SK-N-DZ (cell line): Measurements from ENCODE around the gene MYBBP1A.
A peak's percentile ranks its signal among the peaks of the same experiment; 100 is the strongest.

Experiments
- DNase-seq: peaks from one replicate; pipeline ENCODE4 v3.0.0-alpha.2; 2015; ENCODE audit warnings: low spot score

Gene MYBBP1A

GRCh38 chr17:4505187-4505586 is 50.0 kb downstream of the MYBBP1A start:
- no peak for DNase-seq

DNA sequence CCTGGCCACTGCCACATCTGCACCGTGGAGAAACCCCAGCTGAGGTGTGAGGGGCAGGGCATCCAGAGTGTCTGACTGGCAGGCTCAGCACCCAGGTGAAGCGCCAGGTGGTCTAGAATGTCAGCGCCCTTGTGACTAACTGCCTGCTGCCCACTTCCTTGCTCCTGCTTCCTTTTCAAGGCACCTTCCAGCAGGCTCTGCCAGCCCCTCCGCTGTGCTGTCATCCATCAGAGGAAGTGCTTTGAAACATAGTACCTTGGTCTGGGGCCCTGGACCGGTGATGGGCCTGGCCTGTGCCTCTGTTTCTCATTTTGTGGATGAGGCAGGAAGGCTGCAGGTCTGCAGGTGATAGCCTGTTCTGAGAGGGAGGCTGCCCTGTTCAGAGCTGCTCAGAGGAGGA is 51.0 kb downstream of the MYBBP1A start:
- DNase-seq, result no peak

DNA sequence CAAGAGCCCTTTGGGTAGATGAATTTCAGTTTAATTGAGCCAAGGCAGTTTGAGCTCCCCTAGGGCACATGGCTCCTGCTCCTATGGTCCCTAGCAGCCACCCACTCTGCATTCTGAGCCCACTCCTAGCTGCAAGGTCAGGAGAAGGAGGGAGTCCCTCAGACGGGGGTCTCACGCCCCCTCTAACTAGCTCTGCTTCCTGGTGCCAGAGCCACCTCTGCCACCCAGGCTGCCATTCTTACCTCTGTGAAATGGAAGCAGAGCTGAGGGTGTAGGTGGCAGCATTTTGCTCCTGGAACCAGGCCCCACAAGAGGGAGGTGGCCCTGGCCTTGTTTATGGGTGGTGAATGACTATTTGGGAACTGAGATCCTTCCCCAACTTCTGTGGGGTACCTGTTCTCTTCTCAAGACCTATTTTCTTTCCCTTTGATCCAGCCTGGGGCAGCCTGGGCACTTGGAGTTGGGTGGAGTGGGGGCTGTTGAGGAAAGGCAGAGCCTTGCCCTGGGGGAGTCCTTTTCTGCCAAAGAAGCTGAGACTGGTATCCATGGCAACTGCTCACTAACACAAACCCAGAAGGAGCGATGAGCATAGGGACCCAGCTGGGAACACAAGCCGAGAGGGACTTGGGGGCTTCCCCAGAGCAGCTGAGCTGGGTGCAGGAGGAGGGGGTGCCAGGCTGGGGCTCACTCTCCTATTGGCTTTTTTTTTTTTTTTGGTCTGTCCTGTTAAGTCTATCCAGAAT is 51.7 kb downstream of the MYBBP1A start:
- DNase-seq, result no peak

- no peak for DNase-seq
Measured at GRCh38 chr17:4502466-4503154, 52.6 kb downstream of the MYBBP1A start.

DNA sequence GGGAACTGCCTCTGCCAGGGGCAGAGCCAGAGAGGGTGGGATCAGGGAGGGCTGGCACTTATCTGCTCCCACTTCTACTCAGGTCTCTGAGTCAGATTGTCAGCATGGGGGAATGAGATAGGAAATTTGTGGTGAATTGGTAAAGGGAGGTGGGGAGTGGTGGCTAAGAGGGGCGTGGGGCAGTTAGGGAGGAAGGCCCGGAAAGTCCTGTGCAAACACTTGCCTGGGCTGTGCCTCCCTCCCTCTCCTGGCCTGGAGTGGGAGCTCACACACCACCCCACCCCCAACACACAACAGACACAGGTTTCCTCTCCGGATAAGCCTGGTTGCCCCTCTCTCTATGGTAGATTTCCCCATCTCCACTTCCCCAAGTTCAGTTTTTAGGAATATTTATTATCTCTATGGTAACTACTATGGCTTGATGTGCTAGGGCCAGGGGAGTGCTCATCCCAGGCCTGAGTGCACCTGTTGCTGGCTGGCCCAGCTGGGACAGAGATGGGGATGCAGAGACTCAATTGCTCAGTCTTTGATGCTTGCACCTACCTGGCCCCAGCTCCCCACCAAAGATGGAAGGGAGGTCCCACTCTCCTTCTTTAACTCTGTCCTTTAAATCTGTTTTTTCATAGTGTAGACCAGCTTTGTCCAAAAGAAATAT is 53.8 kb downstream of the MYBBP1A start:
- no peak for DNase-seq

- no peak for DNase-seq
Measured at GRCh38 chr17:4500191-4500571, 55.0 kb downstream of the MYBBP1A start.

- DNase-seq, result no peak
Measured at GRCh38 chr17:4499431-4500190, 55.6 kb downstream of the MYBBP1A start.

DNA sequence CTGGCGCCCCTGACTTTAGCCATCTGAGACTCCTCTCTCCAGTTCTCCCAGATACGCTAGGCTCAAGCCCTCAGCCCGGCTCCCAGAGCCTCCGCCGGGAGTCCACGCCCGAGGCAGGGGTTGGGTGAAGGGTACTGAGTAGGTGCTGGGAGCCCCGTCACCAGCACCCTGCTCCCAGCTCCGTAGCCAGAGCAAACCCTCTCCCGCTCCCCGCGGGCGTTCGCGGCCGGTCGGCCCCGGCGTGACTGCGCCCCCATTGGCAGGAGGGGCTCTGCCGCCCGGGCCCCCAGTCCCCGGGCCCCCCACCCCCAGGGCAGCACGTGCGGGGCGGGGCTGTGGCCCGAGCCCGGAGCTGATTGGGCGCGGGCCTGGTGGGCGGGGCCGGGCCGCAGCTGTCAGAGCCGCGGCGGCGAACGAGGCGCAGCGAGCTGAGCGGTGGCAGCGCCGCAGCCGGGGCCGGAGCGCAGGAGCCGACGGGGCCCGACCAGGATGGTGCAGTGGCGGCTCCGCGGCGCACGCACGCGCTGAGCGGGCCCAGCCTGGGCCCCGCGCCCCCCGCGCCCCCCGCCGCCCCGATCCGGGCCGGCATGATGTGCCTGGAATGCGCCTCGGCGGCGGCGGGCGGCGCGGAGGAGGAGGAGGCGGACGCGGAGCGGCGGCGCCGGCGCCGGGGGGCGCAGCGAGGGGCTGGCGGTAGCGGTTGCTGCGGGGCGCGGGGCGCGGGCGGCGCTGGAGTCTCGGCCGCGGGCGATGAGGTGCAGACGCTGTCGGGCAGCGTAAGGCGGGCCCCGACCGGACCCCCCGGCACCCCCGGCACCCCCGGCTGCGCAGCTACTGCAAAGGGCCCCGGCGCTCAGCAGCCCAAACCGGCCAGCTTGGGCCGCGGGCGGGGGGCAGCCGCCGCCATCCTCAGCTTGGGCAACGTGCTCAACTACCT is 56.5 kb downstream of the MYBBP1A start, which contains the start of gene SPNS2:
Gene SPNS2, plus strand, starts transcription at position 421 of the 937 bp plus-strand sequence. Its CDS starts 167 bp downstream, at position 588.
- DNase-seq, result peak; percentile 46

DNA sequence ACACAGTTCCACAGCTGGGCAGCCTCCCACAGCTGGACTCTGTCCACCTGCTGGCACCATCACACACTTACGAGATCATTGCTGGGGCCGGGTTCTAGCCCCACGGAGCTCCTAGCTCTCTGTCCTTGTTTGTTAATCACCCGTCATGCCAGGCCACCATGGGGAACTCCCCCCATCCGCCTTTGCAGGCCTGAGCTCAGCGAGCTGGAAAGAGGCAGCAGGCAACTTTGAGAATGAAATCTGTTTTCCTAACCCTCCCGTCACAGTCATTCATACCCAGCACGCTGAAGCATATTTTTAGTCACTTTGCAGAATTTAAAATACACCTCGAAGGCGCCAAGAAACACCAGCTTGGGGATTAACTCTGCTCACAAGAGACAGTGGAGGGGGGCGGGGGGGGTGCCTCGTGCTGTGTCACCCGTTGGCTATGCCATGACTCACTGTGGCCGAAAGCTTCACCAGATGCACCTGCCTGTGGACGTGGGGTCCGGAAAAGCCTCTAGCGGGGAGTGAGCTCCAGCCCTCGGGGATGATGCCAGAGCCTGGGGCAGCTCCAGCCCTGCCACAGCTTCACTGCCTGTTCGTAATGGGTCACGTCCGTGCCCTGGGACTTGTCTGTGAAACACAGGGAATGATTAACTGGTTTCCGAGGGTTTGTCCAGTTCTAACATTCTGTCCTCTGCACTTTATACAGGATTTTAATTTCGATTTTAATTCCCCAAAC is 57.9 kb downstream of the MYBBP1A start:
- no peak for DNase-seq

DNA sequence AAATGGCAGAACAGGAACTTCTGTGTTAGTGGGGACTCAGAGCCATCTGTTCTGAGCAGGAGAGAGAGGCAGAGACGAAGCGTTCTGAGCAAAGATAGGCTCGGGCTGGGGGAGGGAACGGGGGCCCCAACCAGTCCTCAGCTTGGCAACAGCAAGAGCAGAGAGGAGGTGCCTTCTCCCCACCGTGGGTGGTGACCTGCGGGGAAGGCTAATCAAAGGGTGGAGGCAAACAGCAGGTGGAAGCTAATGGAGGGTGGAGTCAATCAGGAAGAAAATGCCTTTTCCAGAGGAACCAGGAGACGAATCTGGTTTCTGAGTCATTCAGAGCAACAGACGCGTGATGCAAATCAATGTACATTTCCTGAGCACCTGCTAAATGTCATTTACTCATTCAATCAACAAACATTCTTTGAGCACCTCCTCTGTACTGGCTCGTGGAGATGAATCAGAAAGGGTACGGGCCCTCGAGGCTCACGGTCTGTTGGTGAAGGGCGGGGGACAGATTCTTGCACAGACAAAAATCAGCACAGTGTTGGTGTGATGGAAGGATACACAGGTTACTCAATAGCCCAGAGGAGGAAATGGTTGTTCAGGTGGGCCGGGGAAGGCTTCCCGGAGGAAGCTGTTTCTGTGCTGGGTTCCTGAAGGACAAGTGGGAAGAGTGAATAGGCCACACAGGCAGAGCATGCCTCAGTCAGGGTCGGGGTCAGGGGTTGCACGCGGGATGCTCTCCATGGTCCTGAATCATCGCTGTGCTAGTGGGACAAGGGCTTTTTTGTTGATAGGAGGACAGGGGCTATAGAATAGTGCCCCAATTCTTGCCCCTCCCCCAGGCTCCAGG is 62.2 kb downstream of the MYBBP1A start:
- no peak for DNase-seq

- no peak for DNase-seq
Measured at GRCh38 chr17:4490637-4491061, 64.5 kb downstream of the MYBBP1A start.

DNA sequence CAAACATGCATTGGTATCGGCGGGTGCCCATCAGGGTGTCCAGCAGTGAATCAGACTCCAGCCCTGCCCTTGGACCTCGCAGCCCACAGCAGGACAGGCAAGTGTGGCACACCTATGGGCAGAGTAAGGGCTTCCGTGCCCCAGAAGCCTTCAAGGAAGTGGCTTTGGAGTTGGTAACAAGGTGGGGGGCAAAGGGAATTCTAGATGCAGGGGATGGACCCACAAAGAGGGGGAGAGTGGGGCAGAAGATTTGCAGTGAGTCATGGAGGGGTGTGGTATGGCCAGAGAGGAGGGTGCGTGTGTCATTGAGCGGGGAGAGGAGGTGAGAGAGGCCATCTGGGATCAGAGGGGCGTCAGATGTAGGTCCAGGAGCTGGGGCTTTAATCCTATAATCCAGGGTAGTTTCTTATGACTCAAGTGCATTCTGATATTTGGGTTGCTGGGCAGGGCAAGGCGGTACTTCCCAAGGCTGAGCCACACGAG is 65.0 kb downstream of the MYBBP1A start:
- no peak for DNase-seq

- DNase-seq, result no peak
Measured at GRCh38 chr17:4488989-4489595, 66.1 kb downstream of the MYBBP1A start.
